ENCODE measurements around the gene KLK8. TPM values are rescaled to one million over a fixed set of nuclear protein-coding genes. Genes with fewer than 3 reads are reported as not detected.
A peak's percentile ranks its signal among the peaks of the same experiment; 100 is the strongest.

KLK8 gene
- total and polyA plus RNA-seq, 2 of the 13 experiments (the other 11 are each of a cell fraction or from before 2014, with no cell fraction given), result not detected

DNA sequence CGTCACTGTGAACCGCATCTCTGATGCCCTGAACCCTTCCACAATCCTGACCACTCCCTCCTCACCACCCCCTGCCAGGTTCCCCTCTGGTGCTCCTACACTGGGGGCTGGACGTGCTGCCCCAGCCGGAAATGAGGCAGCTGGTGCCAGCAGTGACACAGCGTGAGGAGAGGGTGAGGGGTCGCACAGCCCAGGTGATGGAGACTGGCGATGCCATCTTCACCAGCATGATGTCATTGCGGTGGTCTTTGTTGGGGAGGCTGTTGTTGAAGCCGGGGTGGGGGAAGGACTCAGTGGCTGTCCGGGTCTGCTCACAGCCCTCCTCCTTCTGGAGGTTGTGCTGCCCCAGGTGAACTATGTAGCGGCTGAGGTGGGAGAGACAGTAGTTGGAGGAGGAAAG lies 22.5 kb upstream of the KLK8 start:
- intact Hi-C loops (cut with micrococcal nuclease; ENCODE audit: unreplicated experiment), result no loop called here
- TF ChIP-seq ZNF484 (CRISPR knock-in tag; IDR thresholded peaks at IDR 0.05; ENCODE audit: borderline replicate concordance, low read depth), result no peak
- 0 out of 2 replicates have a peak, but pooled peaks have one; percentile 3 for TF ChIP-seq ATF7 (IDR thresholded peaks at IDR 0.05)
- no peak for TF ChIP-seq ATF7 (CRISPR knock-in tag; IDR thresholded peaks at IDR 0.05)
- no peak for ATAC-seq
- 21% methylated on average over 8 of the region's 11 CpGs for WGBS (ENCODE audit: low lambda C conversion rate)
- no peak for DNase-seq (ENCODE audit: low spot score)
- no peaks in the 10 kb centered on the region for H4K20me1 ChIP-seq (ENCODE audit: insufficient read depth, low read length)
- H3K27ac ChIP-seq (ENCODE audit: extremely low read length, insufficient read depth, low read length), result no peak overlapping the region
- H3K4me2 ChIP-seq (ENCODE audit: low read depth, low read length), result no peak overlapping the region
- in situ Hi-C loops (cut with HindIII; ENCODE audit: extremely low pct_ligation_motif_present, low pct_unique_long_range_greater_than_20kb), result no loop called here
- H3K4me3 ChIP-seq (replicated peaks in 1 of 3; ENCODE audit: insufficient read depth in 1 of 3, low read depth in 2 of 3, low read length in 3 of 3), result no peak overlapping the region
- no peak for FAIRE-seq
- H3K4me1 ChIP-seq (ENCODE audit: insufficient read depth, low read length), result no peaks in the 10 kb centered on the region
- H3K36me3 ChIP-seq (replicated peaks in 1 of 2; ENCODE audit: control insufficient read depth in 1 of 2, insufficient read depth in 2 of 2, low read length in 2 of 2), result no peaks in the 10 kb centered on the region
- H3K79me2 ChIP-seq (ENCODE audit: insufficient read depth, low read length), result no peaks in the 10 kb centered on the region
- BruUV-seq (replicated peaks), result no TSS peak
- no peak overlapping the region for H3K9ac ChIP-seq (ENCODE audit: insufficient read depth, low read depth, low read length)
- CTCF ChIA-PET (ENCODE audit: low intra/inter-chr PET ratio, low total read pairs), result no interaction called here
- peaks cover 16 to 58% of the 10 kb centered on the region in 2 experiments; a peak in 4 of 5 replicates for H3K27me3 ChIP-seq (ENCODE audit: control insufficient read depth in 1 of 2, insufficient read depth in 2 of 2, low read length in 2 of 2)
- POLR2A ChIA-PET, result no interaction called here
- H3K9me3 ChIP-seq (ENCODE audit: low read length), result no peaks in the 10 kb centered on the region
- no peak overlapping the region for H2AFZ ChIP-seq (ENCODE audit: low read length)

DNA sequence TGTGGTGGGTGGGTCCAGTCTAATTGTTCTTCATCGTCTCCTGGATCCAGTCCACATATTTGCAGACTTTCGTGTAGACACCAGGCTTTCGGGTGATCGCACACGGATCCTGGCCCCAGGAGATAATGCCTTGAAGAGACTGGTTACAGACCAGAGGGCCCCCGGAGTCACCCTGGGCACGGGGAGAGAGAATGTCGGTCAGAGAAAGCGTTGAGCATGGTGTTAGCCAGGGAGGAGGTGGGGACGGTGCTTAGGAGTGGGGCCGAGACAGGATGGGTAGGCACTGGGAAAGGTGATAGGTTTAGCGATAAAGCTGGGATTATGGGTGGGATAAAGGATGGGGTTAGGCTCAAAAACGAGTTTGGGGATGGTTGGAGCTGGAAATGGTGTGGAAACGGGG lies 21.1 kb upstream of the KLK8 start:
- DNase-seq (ENCODE audit: low spot score) (no peak), FAIRE-seq (no peak), ATAC-seq (no peak)
- H3K4me2 ChIP-seq (ENCODE audit: low read depth, low read length), result no peak overlapping the region
- no peak overlapping the region for H3K27ac ChIP-seq (ENCODE audit: extremely low read length, insufficient read depth, low read length)
- ChIA-PET POLR2A (no interaction called here), CTCF (ENCODE audit: low intra/inter-chr PET ratio, low total read pairs) (no interaction called here)
- no TSS peak for BruUV-seq (replicated peaks)
- H3K9ac ChIP-seq (ENCODE audit: insufficient read depth, low read depth, low read length), result no peak overlapping the region
- no peaks in the 10 kb centered on the region for H3K9me3 ChIP-seq (ENCODE audit: low read length)
- 16% methylated on average over 14 of the region's 14 CpGs for WGBS (ENCODE audit: low lambda C conversion rate)
- H4K20me1 ChIP-seq (ENCODE audit: insufficient read depth, low read length), result no peaks in the 10 kb centered on the region
- intact Hi-C loops (cut with micrococcal nuclease; ENCODE audit: unreplicated experiment), result no loop called here
- peaks cover 15 to 63% of the 10 kb centered on the region in 2 experiments; a peak in 4 of 5 replicates for H3K27me3 ChIP-seq (ENCODE audit: control insufficient read depth in 1 of 2, insufficient read depth in 2 of 2, low read length in 2 of 2)
- H3K4me3 ChIP-seq (replicated peaks in 1 of 3; ENCODE audit: insufficient read depth in 1 of 3, low read depth in 2 of 3, low read length in 3 of 3), result no peak overlapping the region
- no peaks in the 10 kb centered on the region for H3K79me2 ChIP-seq (ENCODE audit: insufficient read depth, low read length)
- no peak overlapping the region for H2AFZ ChIP-seq (ENCODE audit: low read length)
- no peaks in the 10 kb centered on the region for H3K36me3 ChIP-seq (replicated peaks in 1 of 2; ENCODE audit: control insufficient read depth in 1 of 2, insufficient read depth in 2 of 2, low read length in 2 of 2)
- TF ChIP-seq, protein P1, sequence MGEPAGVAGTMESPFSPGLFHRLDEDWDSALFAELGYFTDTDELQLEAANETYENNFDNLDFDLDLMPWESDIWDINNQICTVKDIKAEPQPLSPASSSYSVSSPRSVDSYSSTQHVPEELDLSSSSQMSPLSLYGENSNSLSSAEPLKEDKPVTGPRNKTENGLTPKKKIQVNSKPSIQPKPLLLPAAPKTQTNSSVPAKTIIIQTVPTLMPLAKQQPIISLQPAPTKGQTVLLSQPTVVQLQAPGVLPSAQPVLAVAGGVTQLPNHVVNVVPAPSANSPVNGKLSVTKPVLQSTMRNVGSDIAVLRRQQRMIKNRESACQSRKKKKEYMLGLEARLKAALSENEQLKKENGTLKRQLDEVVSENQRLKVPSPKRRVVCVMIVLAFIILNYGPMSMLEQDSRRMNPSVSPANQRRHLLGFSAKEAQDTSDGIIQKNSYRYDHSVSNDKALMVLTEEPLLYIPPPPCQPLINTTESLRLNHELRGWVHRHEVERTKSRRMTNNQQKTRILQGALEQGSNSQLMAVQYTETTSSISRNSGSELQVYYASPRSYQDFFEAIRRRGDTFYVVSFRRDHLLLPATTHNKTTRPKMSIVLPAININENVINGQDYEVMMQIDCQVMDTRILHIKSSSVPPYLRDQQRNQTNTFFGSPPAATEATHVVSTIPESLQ (CRISPR knock-in tag; conservative IDR thresholded peaks at IDR 0.05), result no peak
- no peak for TF ChIP-seq ZNF234 (CRISPR knock-in tag; conservative IDR thresholded peaks at IDR 0.05)
- in situ Hi-C loops (cut with HindIII; ENCODE audit: extremely low pct_ligation_motif_present, low pct_unique_long_range_greater_than_20kb), result no loop called here
- H3K4me1 ChIP-seq (ENCODE audit: insufficient read depth, low read length), result 0 out of 2 replicates have a peak, but pooled peaks cover 4% of the 10 kb centered on the region

Data from HepG2 (cell line).